Activated naive CD4-positive, alpha-beta T cell treated with anti-CD3 and anti-CD28 coated beads, Interleukin-2, amount 50 U/mL, for 72 hours (primary cell): ENCODE measurements around the gene CORO7. TPM values are rescaled to one million over a fixed set of nuclear protein-coding genes. Genes with fewer than 3 reads are reported as not detected.

Experiments
- ATAC-seq, 2 donors: fragments of 150-1000 bp; cut with Tn5 transposase; 2 replicates each; pipeline ENCODE4 v1.10.0; 2021; ENCODE audit warnings: mild to moderate bottlenecking in 2 of 2, moderate library complexity in 2 of 2
- DNase-seq, 2 donors: peaks; one replicate each; pipeline ENCODE4 v3.0.0; 2021 to 2022; ENCODE audit warnings: low spot score in 2 of 2
- H3K27ac Mint-ChIP-seq, 2 donors: one replicate each; pipeline ENCODE4 v1.8.0; 2022; ENCODE audit warnings: mild to moderate bottlenecking in 2 of 2, mixed read lengths in 2 of 2
- H3K36me3 Mint-ChIP-seq, 2 donors: one replicate each; pipeline ENCODE4 v1.8.0; 2022; ENCODE audit warnings: mixed read lengths in 2 of 2
- H3K9me3 Mint-ChIP-seq, 2 donors: one replicate each; pipeline ENCODE4 v1.8.0; 2022; ENCODE audit warnings: mixed read lengths in 2 of 2
- total RNA-seq, 2 donors: library from RNA; stranded (reverse); gene quantifications; one replicate each; pipeline ENCODE4 v1.2.3, GENCODE V29; 2022

Gene CORO7
- total RNA-seq, 2 donors from 2014 or later = 52.5 to 65.9 TPM

DNA sequence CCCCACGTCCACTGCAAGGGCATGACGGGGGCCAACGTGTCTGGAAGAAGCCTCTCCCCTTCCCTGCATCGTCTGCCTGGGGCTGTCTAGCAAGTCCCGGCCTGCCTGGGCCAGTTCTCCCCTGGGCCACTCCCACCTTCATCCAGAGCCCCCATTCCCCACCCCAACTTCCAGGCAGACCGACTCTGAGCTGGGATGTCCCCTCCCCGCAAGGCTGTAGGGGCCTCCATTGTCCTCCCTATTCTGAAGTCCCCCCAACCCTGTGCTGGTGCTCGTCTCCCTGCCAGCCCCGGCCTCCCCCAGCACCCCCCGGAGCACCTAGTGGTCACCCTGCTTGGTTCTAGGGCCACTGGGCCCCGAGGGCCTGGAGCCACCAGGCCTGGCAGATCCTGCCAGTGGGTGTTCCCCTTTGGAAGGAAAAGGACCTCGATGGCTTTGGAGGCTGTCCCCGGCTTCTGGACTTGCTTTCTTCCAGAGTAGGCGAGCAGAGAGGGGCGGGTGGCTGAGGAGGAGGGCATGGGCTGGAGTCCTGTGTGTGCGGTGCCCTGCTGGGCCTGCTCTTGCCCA lies 95.7 kb downstream of the CORO7 start:
- H3K9me3 Mint-ChIP-seq = no peaks in the 10 kb centered on the region
- no peak overlapping the region for H3K27ac Mint-ChIP-seq

GRCh38 chr16:4319454-4320421 lies 96.7 kb downstream of the CORO7 start:
- no peaks in the 10 kb centered on the region for H3K9me3 Mint-ChIP-seq
- peaks cover 2 to 4% of the 10 kb centered on the region in 2 donors for H3K36me3 Mint-ChIP-seq
- H3K27ac Mint-ChIP-seq = no peak overlapping the region
- ATAC-seq = peak; percentile 39
- peak in 1 of 2 donors; percentile 45 for DNase-seq

More for the DNA sequence above, 95.7 kb downstream of the CORO7 start:
- DNase-seq (no peak), ATAC-seq (no peak)
- no peaks in the 10 kb centered on the region for H3K36me3 Mint-ChIP-seq

- Mint-ChIP-seq H3K9me3 (no peaks in the 10 kb centered on the region), H3K27ac (no peak overlapping the region), H3K36me3 (peaks cover 8 to 11% of the 10 kb centered on the region in 2 donors)
- no peak for DNase-seq
- no peak for ATAC-seq
Observed at GRCh38 chr16:4318967-4319366, 97.4 kb downstream of the CORO7 start.

GRCh38 chr16:4318451-4318910 lies 97.9 kb downstream of the CORO7 start:
- ATAC-seq (no peak), DNase-seq (no peak)
- Mint-ChIP-seq H3K36me3 (peaks cover 8 to 11% of the 10 kb centered on the region in 2 donors), H3K27ac (no peak overlapping the region), H3K9me3 (no peaks in the 10 kb centered on the region)

GRCh38 chr16:4317532-4318450 lies 98.6 kb downstream of the CORO7 start:
- no peaks in the 10 kb centered on the region for H3K9me3 Mint-ChIP-seq
- no peak overlapping the region for H3K27ac Mint-ChIP-seq

DNA sequence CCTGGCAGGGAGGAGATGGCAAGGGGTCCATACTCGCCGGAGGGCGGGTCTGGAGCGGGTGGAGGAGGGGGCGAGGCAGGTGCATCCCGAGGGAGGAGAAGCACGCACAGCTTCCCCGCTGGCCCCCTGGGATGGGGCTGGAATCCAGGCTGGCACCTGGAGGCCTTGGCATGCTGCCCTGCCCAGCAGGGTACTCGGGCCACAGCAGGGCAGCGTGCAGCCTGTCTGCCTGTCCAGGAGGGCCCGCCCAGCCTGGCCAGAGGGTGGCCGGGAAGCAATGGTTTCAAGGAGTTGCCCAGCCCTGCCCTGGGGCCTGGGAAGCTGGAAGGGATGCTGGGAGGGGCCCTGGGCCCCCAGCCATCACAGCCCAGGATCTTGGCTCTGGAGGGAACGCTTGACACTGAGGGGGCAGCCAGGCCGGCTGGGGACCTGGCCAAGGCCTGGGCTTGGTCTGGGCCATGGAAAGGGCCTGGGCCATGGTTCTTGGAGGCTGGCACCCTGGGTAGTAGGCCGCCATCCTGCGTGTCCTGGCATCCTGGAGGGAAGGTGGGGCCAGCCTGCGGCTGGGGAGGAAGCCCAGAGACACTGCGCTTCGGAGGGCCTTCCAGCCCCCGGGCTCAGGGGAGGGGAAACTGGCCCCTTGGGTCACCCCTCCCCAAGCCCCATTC lies 99.4 kb downstream of the CORO7 start:
- DNase-seq (no peak), ATAC-seq (no peak)
- Mint-ChIP-seq H3K9me3 (no peaks in the 10 kb centered on the region), H3K36me3 (peaks cover 8 to 11% of the 10 kb centered on the region in 2 donors), H3K27ac (no peak overlapping the region)

More at GRCh38 chr16:4317532-4318450, 98.6 kb downstream of the CORO7 start:
- peaks cover 8 to 11% of the 10 kb centered on the region in 2 donors for H3K36me3 Mint-ChIP-seq
- no peak for ATAC-seq
- no peak for DNase-seq

DNA sequence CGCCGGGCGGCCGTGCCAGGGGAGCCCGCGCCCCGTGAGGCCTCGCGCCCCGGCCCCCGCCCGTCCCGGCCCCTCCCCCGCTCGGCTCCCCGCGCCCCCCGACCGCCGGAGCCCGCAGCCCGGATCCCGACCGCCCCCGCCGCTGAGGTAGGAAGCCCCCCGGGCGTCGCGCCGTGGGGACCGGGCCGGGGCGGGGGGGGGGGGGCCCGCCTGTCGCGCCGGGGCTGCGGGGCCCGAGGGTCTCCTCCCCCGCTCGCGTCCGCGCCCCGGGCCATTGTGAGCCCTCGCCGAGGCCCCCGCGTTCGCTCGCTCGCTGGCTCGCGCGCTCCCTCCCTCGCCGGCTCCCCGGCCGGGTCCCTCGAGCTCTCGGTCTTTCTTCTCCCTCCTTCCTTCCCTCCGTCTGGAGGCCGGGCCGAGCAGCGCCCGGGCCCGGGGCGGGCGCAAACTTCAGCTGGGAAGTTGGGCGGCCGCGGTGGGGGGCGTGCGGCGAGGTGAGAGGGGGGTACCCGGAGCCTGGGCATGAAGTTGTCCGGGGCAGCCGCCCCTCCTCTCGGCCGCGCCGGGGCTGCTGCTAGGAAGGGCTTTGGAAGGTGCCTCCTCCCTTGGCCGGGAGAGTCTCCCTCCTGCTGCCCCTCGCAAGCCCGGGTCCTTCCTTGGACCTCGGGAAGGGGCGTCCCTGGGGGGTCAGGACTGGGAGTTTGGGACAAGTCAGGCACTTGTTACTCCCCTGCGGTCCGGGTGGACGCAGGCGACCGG lies 100.1 kb downstream of the CORO7 start:
- Mint-ChIP-seq H3K9me3 (no peaks in the 10 kb centered on the region), H3K36me3 (peaks cover 8 to 11% of the 10 kb centered on the region in 2 donors), H3K27ac (no peak overlapping the region)
- no peak for DNase-seq
- peak in 1 of 2 donors; percentile 11 for ATAC-seq

DNA sequence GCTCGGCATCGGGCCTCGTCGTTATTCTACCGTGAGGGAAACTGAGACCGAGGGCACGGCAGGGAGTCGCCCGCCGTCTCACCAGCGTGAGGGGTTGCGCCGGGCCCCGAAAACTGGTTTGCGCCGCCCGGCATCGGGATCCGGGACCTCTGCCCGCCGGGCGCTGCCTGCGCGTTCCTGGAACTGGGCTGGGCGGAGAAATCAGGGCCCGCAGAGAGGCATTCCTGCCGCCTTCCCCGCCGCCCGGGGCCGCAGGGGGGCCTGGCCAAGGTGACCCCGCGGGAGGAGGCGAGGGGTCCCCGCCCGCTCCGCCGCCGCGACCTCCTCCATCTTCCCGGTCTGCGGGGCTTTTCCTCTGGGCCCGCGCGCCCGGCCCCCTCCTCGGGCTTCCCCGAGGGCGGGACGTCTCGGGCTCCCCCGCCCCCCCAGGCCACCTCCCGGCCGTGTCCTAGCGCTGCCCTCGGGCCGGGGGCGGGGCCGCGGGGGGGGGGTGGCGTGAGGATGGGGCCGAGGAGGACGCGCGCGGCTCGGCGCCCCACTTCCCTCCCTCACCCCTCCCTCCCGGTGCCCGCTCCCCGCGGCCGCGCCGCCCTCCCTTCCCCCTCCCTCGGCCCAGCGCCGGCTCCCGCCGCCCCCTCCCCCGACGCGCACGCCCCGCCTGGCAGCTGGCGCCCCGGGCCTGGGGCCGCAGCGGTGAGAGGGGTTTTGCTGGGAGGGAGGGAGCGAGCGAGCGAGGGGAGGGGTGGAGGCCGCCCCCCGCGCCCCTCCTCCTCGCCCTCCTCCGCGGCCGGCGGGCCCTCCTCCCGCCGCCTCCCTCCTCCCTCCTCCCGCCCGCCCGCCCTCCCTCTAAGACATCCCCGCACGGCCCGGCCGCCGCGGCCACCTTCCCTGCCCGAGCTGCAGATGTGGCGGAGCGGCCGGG lies 100.9 kb downstream of the CORO7 start, which contains the start of gene GLIS2:
Gene GLIS2, plus strand, starts transcription at position 882 of the 922 bp plus-strand sequence. CDS start 16,214 bp downstream, outside the sequence.
- Mint-ChIP-seq H3K27ac (peak within 1 kb of the TSS in 1 of 2 donors; percentile 72), H3K9me3 (no peaks in the 10 kb centered on the region), H3K36me3 (peaks cover 8 to 11% of the 10 kb centered on the region in 2 donors)
- no peak for DNase-seq
- peak; percentile 51 to 59 for ATAC-seq

DNA sequence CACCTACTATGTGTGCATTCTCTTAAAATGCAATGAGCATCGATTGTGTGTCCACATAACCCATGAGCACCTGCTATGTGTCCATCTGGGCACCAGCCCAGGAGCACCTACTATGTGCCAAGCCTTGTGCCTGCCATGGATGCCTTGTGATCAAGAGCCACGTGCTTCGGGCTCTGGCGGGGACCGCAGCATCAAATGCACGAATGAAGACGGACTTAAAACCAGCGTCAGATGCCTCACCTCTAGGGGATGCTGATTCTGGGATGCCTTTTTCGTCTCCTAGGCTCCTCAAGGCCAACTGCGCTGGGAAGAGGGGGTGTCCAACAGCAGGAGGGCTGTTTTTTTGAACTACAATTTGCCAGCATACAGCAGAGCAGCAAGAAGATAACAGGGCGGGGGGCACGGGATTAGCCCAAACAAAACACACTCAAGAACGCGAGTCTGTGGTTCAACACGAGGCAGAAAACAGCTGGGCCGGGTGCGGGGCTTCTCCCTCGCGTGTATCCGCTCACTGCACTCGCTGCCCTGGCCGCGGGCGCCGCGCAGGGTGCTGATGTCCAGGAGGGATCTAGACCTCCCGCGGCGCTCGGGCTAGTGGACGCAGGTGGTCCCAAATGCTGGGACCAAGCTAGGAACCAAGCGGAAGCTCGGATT lies 101.7 kb downstream of the CORO7 start:
- Mint-ChIP-seq H3K27ac (peak overlapping the region in 1 of 2 donors; percentile 72), H3K9me3 (no peaks in the 10 kb centered on the region), H3K36me3 (peaks cover 8 to 11% of the 10 kb centered on the region in 2 donors)
- ATAC-seq = peak in 1 of 2 donors; percentile 18
- DNase-seq = peak in 1 of 2 donors; percentile 35

GRCh38 chr16:4313563-4314531 lies 102.5 kb downstream of the CORO7 start:
- Mint-ChIP-seq H3K9me3 (no peaks in the 10 kb centered on the region), H3K36me3 (peaks cover 8 to 11% of the 10 kb centered on the region in 2 donors), H3K27ac (no peak overlapping the region)
- DNase-seq (no peak), ATAC-seq (no peak)

DNA sequence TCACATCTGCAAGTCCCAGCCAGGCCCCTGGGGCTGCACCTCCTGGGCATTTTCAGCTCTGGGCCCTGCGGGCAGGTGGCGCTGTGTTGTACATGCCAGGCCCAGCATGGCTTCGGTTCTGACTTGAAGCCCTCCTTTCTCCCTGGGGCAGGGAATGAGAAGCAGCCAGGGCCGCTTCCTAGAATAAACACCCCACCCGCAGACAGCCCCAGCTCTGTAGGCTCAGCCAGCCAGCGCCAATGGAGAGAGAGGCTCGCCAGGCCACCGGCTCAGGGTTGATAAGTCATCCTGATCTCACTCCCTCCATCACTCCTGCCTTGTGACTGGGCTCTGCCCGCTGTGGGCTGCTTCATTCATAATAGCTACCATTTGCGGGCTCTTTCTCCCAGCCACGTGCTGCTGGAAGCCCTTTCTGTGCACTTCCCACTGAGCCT lies 106.5 kb downstream of the CORO7 start:
- peaks cover 0 to 5% of the 10 kb centered on the region in 2 donors for H3K9me3 Mint-ChIP-seq
- peak in 1 of 2 donors; percentile 69 for DNase-seq
- H3K27ac Mint-ChIP-seq = no peak overlapping the region
- peaks cover 18 to 23% of the 10 kb centered on the region in 2 donors for H3K36me3 Mint-ChIP-seq
- no peak for ATAC-seq

DNA sequence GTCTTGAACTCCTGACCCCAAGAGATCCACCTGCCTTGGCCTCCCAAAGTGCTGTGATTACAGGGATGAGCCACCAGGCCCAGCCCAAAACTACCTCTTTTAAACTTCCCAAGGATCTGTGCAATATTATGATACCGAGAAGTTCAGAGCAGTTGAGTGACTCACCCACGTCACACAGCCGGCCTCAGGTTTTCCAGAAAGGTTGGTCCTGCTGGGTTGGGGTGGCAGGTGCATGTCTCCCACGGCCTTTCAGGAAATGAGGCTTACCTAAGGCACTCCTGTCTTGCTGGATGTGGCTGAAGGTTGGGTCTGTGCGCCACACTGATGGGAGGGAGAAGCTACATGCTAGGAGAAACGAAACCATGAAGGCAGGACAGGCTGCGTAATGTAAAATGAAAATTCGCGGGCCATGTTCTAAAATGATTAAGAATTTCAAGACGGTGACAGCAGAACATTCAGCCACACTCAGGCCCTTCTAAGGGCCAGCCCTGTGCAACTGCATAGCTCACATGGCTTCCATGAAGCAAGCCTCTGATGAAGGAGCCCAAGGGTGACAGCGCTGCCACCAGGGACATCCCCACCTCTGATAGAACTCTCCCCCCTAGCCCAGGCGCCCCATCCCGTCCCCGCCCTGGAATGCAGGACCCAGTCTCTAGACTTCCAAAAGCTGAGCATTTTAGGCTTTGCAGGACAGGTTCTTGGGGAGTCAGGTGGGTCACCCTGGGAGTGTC lies 107.1 kb downstream of the CORO7 start:
- H3K36me3 Mint-ChIP-seq = peaks cover 12 to 17% of the 10 kb centered on the region in 2 donors
- no peak for DNase-seq
- peak overlapping the region; percentile 50 to 95 for H3K27ac Mint-ChIP-seq
- ATAC-seq = no peak
- peaks cover 0 to 5% of the 10 kb centered on the region in 2 donors for H3K9me3 Mint-ChIP-seq
